NCI-H2107 (cell line): ENCODE measurements around the gene CREG1.

ENCODE experiments used
- DNase-seq: peaks from one replicate; lab custom pipeline; 2025; lab: John Stamatoyannopoulos, UW

CREG1 gene

DNA sequence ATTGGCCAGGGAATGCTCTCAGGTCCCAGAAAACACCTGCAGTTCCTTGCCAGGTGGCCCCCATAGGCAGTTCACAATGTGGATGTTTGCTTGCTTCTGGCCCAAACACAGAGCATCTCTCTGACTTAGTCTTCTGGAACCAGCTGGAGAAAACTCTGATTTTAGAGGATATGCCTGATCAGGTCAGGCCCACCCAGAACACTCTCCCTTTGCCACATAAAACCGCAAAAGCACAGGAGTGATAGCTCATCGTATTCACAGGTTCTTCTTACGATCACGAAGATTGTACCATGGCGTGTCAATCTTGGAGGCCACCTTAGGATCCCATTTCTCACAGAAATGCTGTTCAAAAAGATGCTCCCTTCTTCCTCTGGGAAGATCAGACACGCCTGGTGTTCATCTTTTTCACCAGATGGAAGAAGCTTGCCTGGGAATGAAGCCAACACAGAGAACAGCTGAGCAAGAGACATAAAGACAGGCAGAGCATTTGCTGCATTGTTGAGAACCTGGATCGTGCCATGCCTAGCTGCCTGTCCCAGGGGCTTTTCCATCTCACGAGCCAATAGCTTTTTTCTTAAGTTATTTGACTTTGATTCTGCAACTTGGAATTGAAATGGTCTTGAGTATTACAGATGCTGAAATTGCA, 23.6 kb downstream of the CREG1 start:
- DNase-seq = no peak

DNA sequence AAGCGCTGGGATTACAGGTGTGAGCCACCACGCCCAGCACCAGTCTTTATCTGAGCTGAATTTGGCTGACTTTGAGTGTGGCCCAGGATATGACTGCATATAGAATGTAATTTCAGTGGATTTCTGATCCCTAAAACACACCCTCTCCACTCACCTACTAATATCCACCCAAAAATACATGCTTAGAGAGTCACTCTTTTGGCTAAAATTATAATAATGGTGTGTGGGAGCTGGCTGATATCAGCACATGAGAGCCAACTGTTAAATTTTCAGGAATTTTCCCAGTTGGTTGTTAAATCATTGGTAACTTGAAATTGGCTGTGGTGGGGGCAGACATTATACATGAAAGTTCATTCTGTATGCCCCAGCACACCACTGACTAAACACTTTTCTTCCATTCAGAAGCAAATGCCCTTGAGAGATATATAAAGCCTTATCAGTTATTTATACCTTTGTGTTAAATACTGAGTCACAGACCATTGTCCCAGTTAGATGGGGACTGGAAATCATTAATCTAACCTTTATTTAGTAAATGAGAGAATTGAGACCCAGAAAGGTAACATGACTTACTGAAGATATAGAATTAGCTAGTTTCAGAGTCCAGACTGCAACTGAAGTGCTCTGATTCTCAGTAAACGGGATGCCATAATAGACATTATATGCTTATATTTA, 25.4 kb downstream of the CREG1 start:
- DNase-seq = no peak

DNA sequence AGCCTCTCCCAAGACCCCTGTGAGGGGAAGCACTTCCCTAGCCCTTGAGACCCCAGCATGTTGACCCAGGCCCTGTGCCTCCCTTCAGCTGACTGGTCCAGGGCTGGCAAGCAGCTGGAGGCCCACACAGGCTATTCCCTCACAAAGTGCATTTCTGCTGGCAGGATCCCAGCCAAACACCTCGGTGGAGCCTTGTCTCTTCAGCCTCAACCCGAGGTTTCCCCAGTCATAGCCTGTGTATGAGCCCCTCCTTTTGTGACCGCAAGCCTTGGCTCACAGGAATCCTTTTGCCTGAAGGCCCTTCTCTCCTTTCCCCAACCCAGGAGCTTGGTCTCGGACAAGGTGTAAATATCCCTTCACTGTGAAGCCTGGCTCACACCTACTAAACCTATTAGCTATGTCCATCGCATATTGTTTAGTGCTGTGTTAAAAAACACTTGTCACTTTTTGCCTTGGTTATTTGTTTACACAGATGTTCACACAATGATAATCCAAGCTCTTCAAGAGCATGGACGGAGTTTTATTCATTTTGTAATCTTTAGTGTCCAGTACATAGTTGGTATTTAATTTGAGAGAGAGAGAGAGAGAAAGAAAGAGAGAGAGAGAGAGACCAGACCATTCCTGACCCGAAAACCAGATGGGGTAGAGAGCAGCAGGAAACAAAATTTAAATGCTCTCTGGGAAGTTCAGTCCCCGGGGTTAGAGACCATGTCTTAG, 26.7 kb downstream of the CREG1 start:
- DNase-seq = peak; percentile 21

DNA sequence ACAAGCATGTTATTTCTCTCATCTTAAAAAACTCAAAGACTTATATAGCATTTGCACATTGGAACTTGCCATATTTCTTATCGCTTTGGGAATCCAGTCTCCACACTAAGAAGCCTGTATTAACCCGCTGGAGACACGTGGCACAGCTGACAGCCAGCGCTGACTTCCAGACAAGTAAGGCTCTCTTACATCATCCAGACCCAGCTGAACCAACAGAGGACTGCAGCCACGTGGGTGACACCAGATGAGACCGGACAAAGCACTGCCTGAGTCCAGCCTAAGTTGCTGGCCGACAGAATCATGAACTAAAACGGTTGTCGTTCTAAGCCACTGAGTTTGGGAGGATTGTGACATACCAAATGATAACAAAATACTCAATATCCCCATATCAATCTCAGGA, 28.9 kb downstream of the CREG1 start:
- no peak for DNase-seq

DNA sequence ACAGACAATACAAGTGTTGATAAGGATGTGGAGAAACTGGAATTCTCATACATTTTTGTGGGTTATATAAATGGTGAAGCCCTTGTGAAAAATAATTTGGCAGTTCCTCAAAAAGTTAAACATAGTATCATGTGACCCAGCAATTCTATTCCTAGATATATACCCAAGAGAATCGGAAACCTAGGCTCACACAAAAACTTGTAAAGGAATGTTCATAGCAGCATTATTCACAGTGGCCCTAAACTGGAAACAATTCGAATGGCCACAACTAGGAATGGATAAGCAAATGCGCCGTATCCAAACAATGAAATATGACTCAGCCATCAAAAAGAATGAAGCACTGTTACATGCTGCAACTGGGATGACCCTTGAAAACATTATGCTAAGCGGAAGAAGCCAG, 31.3 kb downstream of the CREG1 start:
- DNase-seq = no peak

DNA sequence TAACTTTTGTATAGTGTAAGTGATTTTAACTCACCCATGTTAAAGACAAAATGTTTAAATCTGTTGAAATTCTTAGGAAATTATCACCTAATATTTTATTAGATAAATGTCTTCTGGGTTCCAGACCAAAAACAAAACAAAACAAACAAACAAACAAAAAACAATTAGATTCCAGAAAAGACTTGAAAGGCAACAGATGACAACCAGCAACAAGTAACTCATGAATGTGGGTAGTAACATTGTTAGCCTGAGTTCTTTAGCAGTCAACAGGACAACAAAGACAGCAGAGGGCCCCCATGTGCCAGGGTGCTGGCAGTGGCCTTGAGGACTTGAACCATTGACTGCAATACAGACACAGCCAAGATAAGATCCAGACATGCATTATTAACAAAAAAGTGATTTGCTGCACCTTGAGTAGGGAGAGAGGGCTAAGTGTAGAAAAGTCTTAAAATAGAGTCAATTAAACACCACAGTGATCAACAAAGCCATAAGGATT, 32.8 kb downstream of the CREG1 start:
- no peak for DNase-seq

DNA sequence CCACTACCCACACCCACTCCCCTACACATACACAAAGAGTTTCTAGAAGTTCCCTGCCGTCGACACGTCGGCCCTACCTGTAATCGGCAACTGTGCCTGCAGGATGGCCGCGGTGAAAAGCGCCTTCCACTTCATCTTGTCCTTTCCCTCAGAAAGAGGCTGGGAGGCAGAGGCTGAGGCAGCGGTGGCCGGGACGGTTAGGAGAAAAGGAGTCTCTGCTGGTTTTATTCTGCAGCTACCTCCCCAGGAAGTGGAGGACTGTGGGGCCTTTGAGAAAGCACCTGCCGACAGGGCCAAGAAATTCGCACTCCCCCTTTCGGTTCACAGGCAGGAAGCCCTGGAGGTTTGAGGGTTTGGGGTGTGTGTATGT, 35.2 kb downstream of the CREG1 start, which contains the start of gene CD247:
Gene CD247, minus strand, starts transcription at position 199 of the 370 bp plus-strand sequence. Its CDS starts 64 bp downstream, at position 135.
- no peak for DNase-seq

DNA sequence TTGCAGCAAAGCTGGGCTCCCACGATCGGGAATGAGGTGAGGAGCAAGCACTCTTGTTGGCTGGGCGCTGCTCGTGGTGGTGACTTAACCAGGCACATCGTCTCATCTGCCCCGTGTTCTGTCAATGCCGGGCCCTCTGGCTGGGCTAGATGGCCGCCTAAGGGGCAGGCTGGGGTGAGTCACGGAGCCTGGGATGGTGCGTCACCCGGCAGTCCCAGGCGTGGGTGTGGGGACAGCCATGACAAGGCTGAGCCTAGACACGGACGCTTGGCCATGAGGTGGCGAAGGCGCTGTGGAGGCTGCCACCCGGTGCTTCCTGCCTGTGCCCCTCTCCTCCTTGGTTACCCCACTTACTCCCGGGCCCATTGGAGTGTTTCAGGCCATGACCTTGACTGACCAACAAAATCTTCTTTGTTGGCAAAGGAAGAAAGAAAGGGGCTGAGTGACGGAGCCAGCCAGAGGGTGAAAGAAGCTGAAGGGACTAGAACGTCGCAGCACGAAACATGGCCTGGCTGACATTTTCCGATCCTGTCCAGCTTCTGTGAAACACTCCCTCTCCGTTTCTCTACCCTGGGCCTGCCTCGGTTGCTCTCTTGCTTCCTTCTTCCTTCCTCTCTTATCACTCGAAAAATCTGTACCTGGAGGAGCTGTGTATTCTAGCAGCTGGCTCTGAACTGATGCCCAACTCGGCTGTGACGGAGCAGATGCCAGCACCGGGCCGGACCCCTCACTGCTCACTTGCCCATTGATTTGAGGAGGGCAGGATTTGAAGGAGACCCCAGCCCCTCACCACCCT, 35.8 kb downstream of the CREG1 start:
- no peak for DNase-seq

DNA sequence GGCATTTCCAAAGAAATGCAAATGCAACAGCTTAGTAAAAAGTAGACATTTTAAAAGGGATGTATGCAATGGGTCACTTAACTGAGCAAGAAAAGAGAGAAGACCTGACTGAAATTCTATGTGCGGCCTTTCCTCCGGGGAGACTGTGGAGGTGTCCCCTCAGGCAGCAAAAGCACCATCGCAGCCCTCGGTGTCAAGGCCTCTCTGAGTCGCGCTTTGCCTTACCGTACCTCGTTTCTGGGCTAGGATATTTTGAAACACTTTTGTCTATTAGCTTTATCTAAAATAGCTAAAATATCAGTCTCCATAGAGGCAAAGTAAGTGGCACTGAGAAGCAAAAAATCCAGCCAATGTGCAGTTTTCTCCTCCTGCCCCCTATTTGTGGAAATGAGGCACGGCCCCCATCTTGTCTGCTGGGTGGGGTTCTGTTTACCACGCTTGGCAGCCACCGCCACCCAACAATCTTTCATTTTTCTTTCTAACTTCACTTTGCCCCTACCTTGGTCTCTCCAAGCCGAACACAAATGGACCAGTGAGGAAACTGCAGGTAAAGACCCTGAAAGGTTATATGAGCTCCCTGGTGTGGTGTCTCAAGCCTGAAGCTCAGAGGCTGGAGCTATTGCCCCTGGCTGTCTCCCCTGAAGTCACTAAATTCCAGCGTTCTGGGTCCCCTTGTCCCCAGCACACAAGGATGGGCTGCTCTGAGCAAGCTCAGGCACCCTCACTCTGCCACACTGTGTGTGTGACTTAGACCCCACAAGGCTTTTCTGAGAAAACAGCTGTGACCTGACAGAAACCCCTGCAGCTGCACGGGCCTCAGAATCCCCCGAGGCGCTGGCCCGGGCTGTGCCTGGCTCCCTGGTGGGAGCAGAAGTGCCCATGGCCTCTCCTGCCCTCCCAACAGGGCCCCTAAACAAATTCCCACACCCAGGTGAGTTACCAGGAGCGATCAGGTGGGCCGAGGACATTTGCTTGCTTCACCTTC, 36.9 kb downstream of the CREG1 start:
- no peak for DNase-seq

DNA sequence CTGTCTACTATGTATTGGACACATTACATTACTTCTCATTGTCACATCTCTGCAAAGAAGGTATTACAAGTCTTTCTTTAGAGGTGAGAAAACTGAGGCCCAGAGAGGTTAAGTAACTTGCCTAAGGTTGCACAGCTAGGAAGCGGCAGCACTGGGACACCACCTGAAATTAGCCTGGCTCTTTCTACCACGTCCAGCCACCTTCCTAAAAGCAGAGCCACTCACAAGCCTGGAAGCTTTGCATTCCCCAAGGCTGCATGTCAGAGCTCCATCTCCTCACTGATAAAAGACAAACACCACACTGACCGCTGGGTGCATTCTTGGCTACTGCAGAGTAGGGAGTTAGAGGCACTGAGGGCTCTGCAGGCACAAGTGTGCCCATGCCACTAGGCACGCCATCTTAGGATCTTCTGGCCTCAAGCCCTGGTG, 37.7 kb downstream of the CREG1 start:
- DNase-seq = no peak

DNA sequence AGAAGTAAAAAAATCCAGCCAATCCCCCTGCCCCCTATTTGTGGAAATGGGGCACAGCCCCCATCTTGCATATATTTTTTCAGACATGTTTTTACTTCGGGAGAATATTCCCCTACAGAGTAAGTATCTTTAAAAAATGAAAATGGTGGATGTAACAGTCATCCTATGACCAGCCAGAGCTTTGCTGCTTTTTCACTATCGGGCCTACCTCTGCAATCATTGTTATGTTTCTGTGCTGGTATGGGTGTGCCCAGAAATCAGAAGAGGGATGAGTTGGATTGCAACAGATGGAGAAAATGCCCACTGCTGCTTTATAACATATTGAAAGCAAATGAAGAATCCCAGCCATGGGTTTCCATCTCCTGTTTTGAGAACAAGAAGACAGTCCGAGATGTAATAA, 38.1 kb downstream of the CREG1 start:
- no peak for DNase-seq

DNA sequence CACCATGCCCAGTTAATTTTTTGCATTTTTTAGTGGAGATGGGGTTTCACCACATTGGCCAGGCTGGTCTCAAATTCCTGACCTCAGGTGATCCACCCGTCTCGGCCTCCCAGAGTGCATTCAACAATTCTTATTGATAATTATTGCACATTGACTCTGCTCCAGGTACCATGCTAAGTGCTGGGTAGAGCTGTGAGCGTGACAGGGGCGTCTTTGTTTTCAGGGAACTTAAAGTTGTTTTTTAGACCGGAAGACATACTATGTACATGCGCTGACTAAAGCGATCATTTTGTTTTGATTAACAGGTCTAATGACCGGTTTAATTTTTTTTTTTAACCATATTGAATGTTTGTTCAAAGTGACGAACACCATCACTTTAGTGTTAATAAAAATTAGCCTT, 39.3 kb downstream of the CREG1 start:
- DNase-seq = no peak

DNA sequence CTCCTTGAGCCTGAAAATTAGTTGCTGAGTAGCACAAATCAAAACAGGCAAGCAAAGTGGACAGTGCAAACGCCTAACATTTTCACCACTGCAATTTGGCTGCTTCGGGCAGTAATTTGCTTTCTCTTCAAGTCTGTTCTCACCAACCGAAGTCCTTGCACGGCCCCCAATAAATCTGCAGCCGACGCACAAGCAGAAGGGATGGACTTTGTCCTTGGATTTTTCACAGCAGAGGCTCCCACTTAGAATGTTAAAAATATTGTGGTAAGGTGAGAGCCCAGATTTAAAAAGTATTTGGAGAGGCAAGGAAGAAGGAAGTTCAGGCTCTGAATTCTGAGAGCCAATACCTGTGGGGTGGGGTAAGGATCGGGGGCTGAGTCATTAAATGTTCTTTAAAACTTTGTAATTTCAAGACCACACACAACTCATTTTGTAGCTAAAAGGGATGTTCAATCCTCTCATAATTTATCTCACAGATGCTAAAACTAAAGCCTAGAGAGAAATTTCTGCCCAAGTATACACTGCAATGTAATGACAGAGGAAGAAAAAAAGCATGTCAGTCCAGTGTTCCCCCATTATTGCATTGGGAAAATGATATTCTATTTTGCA, 41.4 kb downstream of the CREG1 start:
- no peak for DNase-seq

DNA sequence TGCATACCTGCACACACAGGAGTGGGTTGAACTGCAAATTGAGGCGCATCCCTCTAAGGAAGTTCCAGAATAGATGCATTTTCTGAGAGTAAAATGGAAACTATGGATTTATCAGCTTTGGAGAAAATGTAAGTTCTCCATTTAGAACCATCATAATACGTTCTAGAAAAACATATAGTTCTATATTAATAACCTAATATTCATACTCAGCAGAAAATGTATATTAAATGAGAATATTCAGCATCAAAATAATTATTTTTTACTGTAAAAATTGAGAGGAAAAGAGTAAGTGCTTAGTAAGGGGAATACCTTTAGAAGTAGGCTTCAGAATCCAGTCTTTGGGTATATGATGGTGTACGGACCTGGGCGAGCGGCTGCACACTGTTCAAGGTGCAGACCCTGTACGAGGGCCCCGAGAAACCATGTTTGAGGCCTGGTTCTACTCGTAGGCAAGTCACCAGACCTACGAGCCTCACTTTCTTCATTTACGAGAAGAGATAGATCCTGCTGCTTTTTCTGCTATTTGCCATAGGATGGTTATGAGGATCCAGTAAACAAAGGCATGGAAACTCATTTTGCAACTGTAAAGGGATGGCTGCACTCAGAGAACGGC, 42.1 kb downstream of the CREG1 start:
- no peak for DNase-seq

DNA sequence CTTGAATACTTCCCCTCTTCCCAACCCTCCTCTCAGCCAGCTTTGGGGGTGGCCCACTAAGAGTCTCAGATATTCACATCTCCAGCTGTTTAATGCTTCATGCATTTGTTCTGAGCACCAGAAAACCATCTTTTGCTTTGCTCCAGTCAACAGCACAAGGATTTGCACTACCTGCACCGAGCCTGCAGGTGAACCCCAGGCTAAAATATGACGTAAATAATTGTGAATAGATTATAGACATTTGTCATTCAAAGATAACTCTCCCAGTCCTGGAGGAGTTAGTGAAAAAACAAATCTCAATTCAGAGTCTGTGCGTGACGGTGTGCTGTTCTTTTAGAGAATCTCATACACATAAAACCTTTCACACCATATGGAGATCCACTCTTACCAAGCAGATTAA, 42.7 kb downstream of the CREG1 start:
- DNase-seq = no peak

DNA sequence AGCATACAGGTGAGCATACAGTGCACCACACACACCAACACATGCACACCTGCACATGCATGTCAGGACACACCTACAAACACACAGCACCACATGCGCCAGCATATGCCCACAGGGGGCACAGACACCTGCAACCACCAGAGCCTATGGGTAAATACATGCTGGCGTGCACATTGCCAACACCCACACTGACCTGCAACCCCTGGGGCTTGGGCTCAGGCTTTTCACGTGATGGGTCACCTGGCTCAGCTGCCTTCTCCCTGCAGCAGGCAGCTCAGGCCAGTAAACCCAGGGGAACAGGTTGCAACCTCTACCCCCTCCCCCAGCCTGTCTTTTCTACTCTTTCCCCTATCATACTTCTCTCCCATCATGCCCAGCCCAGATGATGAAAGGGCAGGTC, 43.3 kb downstream of the CREG1 start:
- no peak for DNase-seq

DNA sequence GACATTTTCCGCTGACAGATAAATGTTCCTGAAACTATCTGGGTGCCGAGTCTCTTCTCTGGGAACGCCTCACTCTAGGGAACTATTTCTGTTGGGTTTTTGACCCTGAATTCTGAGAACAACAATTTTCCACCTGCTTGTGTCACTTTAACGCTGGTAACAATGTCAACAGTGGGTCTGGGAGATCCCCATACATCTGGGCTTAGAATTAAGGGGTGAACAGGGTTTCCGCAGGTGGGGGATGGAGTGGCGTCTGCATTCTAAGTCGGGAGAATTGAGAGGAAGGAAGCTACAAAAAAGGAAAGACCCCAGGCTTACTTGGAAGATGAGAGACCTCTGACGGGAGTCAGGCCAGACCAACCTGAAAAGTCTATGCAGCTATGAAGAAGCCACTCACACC, 44.0 kb downstream of the CREG1 start:
- no peak for DNase-seq

DNA sequence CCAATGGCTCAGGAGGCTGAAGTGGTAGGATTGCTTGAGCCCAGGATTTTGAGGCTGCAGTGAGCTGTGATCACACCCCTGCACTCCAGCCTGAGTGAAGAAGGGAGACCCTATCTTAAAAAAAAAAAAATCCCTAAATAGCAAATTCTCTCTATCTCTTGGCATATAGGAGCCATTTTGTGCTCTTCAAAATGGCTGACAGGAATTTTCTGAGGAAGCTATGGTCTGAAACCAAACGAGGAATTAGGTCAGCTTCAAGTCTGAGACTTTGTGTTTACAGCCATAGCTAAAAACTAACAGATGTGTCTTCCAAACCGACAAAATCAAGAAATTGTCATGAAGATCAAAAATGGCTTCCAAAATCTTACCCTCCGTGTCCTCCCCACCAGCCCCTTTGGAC, 45.8 kb downstream of the CREG1 start:
- DNase-seq = no peak

DNA sequence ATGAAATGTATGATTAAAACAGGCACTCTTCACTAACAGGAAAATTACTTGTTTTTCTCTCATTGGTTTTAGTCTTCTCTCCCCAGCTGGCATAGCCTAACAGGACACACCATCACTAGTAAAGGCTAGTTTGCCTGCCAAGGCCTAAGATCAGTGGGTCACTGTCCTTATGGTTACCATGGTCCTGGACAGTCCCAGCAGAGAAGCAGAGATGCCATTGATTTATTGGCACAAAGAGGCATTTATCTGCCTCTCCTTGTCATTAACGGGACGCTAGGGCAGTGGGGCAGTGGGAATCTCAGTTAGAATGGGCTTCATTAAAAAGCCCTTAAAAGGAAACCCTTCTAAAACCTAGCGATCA, 49.1 kb downstream of the CREG1 start:
- no peak for DNase-seq
